Measurements from ENCODE around the gene TLR6. TPM values are rescaled to one million over a fixed set of nuclear protein-coding genes. Genes with fewer than 3 reads are reported as not detected.

Gene TLR6
- total and polyA plus RNA-seq, 10 of the 15 experiments (the other 5 are each of a cell fraction or from before 2014, with no cell fraction given): 1.1 to 49.4 (median 12.5) TPM

DNA sequence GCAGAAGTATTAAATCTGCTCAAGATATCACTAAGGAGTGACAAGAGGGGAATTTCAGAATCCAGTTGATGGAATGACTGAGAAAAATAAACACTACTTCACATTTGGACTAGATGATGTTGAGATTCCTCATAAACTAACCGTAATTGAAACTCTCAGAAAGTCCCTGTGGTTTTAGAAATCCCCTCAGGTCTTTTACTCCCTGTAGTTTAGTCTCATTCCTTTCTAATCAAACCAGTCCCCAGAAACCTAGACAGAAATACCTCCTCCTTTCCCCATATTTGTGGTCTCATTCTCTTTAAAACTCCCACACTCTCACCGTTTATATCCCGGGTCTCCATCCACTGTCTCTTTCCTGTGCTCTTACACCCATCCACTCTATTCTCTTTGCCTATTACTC lies 37.0 kb downstream of the TLR6 start (continued):
- TF ChIP-seq CHD2 (IDR thresholded peaks at IDR 0.05; ENCODE audit: borderline replicate concordance, low read depth, low read length) (no peak), FOXM1 (IDR thresholded peaks at IDR 0.05; ENCODE audit: low read depth, low read length) (peak; percentile 86; the same call in 1 of the 2 replicates), TCF7 (IDR thresholded peaks at IDR 0.05; ENCODE audit: borderline replicate concordance) (no peak), MEF2A (IDR thresholded peaks at IDR 0.05; ENCODE audit: insufficient read depth, low read depth, low read length) (peak; percentile 56), BACH1 (IDR thresholded peaks at IDR 0.05; ENCODE audit: borderline replicate concordance) (no peak), BHLHE40 (IDR thresholded peaks at IDR 0.05; ENCODE audit: borderline replicate concordance in 1 of 2, low read depth in 2 of 2, low read length in 1 of 2) (peak; percentile 15 to 36; a peak in 1 of 4 replicates), POLR2AphosphoS5 (IDR thresholded peaks at IDR 0.05; ENCODE audit: low read length) (0 out of 2 replicates have a peak, but pooled peaks have one; percentile 45), TCF3 (IDR thresholded peaks at IDR 0.05; ENCODE audit: borderline replicate concordance, insufficient read depth, low read depth, low read length) (no peak), MXI1 (IDR thresholded peaks at IDR 0.05; ENCODE audit: low read depth, low read length) (no peak), TCF12 (IDR thresholded peaks at IDR 0.05; ENCODE audit: low read depth, low read length) (no peak), ASH2L (IDR thresholded peaks at IDR 0.05; ENCODE audit: borderline replicate concordance, low read depth) (no peak), STAT1 (conservative IDR thresholded peaks at IDR 0.05) (no peak), MYC (IDR thresholded peaks at IDR 0.05; ENCODE audit: insufficient read depth, insufficient read length, insufficient replicate concordance, low read length, severe bottlenecking) (no peak), EGR1 (IDR thresholded peaks at IDR 0.05; ENCODE audit: borderline replicate concordance in 1 of 2, low read depth in 2 of 2, low read length in 2 of 2) (no peak), HDGF (IDR thresholded peaks at IDR 0.05) (no peak)
- TF ChIP-seq, protein P1, sequence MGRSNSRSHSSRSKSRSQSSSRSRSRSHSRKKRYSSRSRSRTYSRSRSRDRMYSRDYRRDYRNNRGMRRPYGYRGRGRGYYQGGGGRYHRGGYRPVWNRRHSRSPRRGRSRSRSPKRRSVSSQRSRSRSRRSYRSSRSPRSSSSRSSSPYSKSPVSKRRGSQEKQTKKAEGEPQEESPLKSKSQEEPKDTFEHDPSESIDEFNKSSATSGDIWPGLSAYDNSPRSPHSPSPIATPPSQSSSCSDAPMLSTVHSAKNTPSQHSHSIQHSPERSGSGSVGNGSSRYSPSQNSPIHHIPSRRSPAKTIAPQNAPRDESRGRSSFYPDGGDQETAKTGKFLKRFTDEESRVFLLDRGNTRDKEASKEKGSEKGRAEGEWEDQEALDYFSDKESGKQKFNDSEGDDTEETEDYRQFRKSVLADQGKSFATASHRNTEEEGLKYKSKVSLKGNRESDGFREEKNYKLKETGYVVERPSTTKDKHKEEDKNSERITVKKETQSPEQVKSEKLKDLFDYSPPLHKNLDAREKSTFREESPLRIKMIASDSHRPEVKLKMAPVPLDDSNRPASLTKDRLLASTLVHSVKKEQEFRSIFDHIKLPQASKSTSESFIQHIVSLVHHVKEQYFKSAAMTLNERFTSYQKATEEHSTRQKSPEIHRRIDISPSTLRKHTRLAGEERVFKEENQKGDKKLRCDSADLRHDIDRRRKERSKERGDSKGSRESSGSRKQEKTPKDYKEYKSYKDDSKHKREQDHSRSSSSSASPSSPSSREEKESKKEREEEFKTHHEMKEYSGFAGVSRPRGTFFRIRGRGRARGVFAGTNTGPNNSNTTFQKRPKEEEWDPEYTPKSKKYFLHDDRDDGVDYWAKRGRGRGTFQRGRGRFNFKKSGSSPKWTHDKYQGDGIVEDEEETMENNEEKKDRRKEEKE (IDR thresholded peaks at IDR 0.05): no peak
- TF ChIP-seq, protein P2, sequence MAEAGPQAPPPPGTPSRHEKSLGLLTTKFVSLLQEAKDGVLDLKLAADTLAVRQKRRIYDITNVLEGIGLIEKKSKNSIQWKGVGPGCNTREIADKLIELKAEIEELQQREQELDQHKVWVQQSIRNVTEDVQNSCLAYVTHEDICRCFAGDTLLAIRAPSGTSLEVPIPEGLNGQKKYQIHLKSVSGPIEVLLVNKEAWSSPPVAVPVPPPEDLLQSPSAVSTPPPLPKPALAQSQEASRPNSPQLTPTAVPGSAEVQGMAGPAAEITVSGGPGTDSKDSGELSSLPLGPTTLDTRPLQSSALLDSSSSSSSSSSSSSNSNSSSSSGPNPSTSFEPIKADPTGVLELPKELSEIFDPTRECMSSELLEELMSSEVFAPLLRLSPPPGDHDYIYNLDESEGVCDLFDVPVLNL (IDR thresholded peaks at IDR 0.05; ENCODE audit: low read depth, low read length): no peak
- TF ChIP-seq, protein P3, sequence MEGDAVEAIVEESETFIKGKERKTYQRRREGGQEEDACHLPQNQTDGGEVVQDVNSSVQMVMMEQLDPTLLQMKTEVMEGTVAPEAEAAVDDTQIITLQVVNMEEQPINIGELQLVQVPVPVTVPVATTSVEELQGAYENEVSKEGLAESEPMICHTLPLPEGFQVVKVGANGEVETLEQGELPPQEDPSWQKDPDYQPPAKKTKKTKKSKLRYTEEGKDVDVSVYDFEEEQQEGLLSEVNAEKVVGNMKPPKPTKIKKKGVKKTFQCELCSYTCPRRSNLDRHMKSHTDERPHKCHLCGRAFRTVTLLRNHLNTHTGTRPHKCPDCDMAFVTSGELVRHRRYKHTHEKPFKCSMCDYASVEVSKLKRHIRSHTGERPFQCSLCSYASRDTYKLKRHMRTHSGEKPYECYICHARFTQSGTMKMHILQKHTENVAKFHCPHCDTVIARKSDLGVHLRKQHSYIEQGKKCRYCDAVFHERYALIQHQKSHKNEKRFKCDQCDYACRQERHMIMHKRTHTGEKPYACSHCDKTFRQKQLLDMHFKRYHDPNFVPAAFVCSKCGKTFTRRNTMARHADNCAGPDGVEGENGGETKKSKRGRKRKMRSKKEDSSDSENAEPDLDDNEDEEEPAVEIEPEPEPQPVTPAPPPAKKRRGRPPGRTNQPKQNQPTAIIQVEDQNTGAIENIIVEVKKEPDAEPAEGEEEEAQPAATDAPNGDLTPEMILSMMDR (IDR thresholded peaks at IDR 0.05 in 2 of 3, conservative IDR thresholded peaks at IDR 0.05 in 1 of 3; ENCODE audit: control insufficient read depth in 2 of 3, extremely low read depth in 1 of 3, insufficient read depth in 1 of 3, low read depth in 3 of 3, low read length in 3 of 3): no peak
- TF ChIP-seq, protein P4, sequence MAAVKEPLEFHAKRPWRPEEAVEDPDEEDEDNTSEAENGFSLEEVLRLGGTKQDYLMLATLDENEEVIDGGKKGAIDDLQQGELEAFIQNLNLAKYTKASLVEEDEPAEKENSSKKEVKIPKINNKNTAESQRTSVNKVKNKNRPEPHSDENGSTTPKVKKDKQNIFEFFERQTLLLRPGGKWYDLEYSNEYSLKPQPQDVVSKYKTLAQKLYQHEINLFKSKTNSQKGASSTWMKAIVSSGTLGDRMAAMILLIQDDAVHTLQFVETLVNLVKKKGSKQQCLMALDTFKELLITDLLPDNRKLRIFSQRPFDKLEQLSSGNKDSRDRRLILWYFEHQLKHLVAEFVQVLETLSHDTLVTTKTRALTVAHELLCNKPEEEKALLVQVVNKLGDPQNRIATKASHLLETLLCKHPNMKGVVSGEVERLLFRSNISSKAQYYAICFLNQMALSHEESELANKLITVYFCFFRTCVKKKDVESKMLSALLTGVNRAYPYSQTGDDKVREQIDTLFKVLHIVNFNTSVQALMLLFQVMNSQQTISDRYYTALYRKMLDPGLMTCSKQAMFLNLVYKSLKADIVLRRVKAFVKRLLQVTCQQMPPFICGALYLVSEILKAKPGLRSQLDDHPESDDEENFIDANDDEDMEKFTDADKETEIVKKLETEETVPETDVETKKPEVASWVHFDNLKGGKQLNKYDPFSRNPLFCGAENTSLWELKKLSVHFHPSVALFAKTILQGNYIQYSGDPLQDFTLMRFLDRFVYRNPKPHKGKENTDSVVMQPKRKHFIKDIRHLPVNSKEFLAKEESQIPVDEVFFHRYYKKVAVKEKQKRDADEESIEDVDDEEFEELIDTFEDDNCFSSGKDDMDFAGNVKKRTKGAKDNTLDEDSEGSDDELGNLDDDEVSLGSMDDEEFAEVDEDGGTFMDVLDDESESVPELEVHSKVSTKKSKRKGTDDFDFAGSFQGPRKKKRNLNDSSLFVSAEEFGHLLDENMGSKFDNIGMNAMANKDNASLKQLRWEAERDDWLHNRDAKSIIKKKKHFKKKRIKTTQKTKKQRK (IDR thresholded peaks at IDR 0.05; ENCODE audit: low read depth, low read length): no peak
